Activated naive CD4-positive, alpha-beta T cell treated with anti-CD3 and anti-CD28 coated beads for 36 hours (primary cell): ENCODE measurements around the gene MICU1. TPM values are rescaled to one million over a fixed set of nuclear protein-coding genes. Genes with fewer than 3 reads are reported as not detected.
"Not testable (repeated sequence)": the region's sequence is repeated elsewhere in the genome, so short reads cannot be mapped to it uniquely, and the experiment has no call there.

Experiments
- CTCF ChIA-PET: fragments of 350-600 bp; sonication (Branson Sonifier 250); formaldehyde crosslinking; loops from one replicate; lab custom pipeline; 2021; ENCODE audit warnings: antibody characterized with exemption; lab: Charles Lee
- DNase-seq: peaks from one replicate; pipeline ENCODE4 v3.0.0-alpha.2; 2020
- H3K27ac Mint-ChIP-seq: one replicate; pipeline ENCODE4 v1.8.0; 2021; ENCODE audit warnings: mild to moderate bottlenecking, mixed read lengths
- H3K27me3 Mint-ChIP-seq: one replicate; pipeline ENCODE4 v1.8.0; 2021; ENCODE audit warnings: low read depth, mixed read lengths
- H3K36me3 Mint-ChIP-seq: one replicate; pipeline ENCODE4 v1.8.0; 2021; ENCODE audit warnings: low read depth, mixed read lengths
- H3K4me1 Mint-ChIP-seq: one replicate; pipeline ENCODE4 v1.8.0; 2021; ENCODE audit warnings: low read depth, mixed read lengths
- H3K4me3 Mint-ChIP-seq: one replicate; pipeline ENCODE4 v1.8.0; 2021; ENCODE audit warnings: mild to moderate bottlenecking, moderate library complexity, mixed read lengths
- H3K9me3 Mint-ChIP-seq: one replicate; pipeline ENCODE4 v1.8.0; 2021; ENCODE audit warnings: mixed read lengths
- intact Hi-C: fragments of 100-400 bp; cut with micrococcal nuclease; formaldehyde crosslinking; loops from one replicate; pipeline ENCODE4 v1.15.1; 2023
- total RNA-seq, 2 experiments: library from RNA; stranded (reverse); gene quantifications; one replicate each; pipeline ENCODE4 v1.2.3, GENCODE V29; 2021

The MICU1 gene
- total RNA-seq, 2 experiments from 2014 or later = 40.0 to 41.9 TPM

- intact Hi-C loops = no loop called here
- Mint-ChIP-seq H3K27me3 (no peaks in the 10 kb centered on the region), H3K36me3 (peaks cover 50% of the 10 kb centered on the region), H3K27ac (no peak overlapping the region), H3K9me3 (peaks cover 13% of the 10 kb centered on the region), H3K4me3 (no peak overlapping the region), H3K4me1 (no peaks in the 10 kb centered on the region)
- no peak for DNase-seq
- CTCF ChIA-PET = no interaction called here
Measured at GRCh38 chr10:72545546-72545945, 80.3 kb downstream of the MICU1 start.

GRCh38 chr10:72543855-72544254, 82.0 kb downstream of the MICU1 start:
- intact Hi-C loops, H3K27me3 Mint-ChIP-seq, CTCF ChIA-PET, DNase-seq, H3K4me3 Mint-ChIP-seq, H3K27ac Mint-ChIP-seq, H3K4me1 Mint-ChIP-seq: not testable (repeated sequence)
- Mint-ChIP-seq H3K9me3 (peaks cover 13% of the 10 kb centered on the region), H3K36me3 (peaks cover 44% of the 10 kb centered on the region)

GRCh38 chr10:72542396-72542815, 83.5 kb downstream of the MICU1 start:
- Mint-ChIP-seq H3K36me3 (peaks cover 41% of the 10 kb centered on the region), H3K27ac (no peak overlapping the region), H3K9me3 (peaks cover 13% of the 10 kb centered on the region), H3K4me1 (no peaks in the 10 kb centered on the region), H3K27me3 (no peaks in the 10 kb centered on the region), H3K4me3 (no peak overlapping the region)
- DNase-seq = no peak
- intact Hi-C loops = no loop called here
- CTCF ChIA-PET = no interaction called here

GRCh38 chr10:72541337-72541736, 84.5 kb downstream of the MICU1 start:
- Mint-ChIP-seq H3K36me3 (peaks cover 40% of the 10 kb centered on the region), H3K27ac (no peak overlapping the region), H3K4me3 (no peak overlapping the region), H3K27me3 (no peaks in the 10 kb centered on the region), H3K9me3 (peaks cover 13% of the 10 kb centered on the region), H3K4me1 (no peaks in the 10 kb centered on the region)
- no peak for DNase-seq
- CTCF ChIA-PET = no interaction called here
- intact Hi-C loops = no loop called here

GRCh38 chr10:72540193-72540807, 85.6 kb downstream of the MICU1 start:
- intact Hi-C loops = no loop called here
- no peak for DNase-seq
- H3K4me1 Mint-ChIP-seq = no peaks in the 10 kb centered on the region
- H3K9me3 Mint-ChIP-seq = peaks cover 13% of the 10 kb centered on the region
- CTCF ChIA-PET = interaction anchor here (0.7 kb wide), 1 partner anchor 69 kb away, joined by 4 read pairs; no protein-coding TSS in a partner anchor
- H3K36me3 Mint-ChIP-seq = peaks cover 35% of the 10 kb centered on the region
- H3K4me3 Mint-ChIP-seq = no peak overlapping the region
- H3K27ac Mint-ChIP-seq = no peak overlapping the region
- no peaks in the 10 kb centered on the region for H3K27me3 Mint-ChIP-seq

- CTCF ChIA-PET = no interaction called here
- Mint-ChIP-seq H3K36me3 (peaks cover 25% of the 10 kb centered on the region), H3K27ac (no peak overlapping the region), H3K4me1 (no peaks in the 10 kb centered on the region), H3K9me3 (peaks cover 13% of the 10 kb centered on the region), H3K27me3 (no peaks in the 10 kb centered on the region), H3K4me3 (no peak overlapping the region)
- DNase-seq = no peak
- intact Hi-C loops = no loop called here
Measured at GRCh38 chr10:72539137-72539536, 86.7 kb downstream of the MICU1 start.

- CTCF ChIA-PET = interaction anchor here (0.6 to 0.7 kb wide), 3 partner anchors 46 to 692 kb away, joined by 3 read pairs; no protein-coding TSS in a partner anchor
- Mint-ChIP-seq H3K27me3 (no peaks in the 10 kb centered on the region), H3K4me1 (no peaks in the 10 kb centered on the region), H3K36me3 (peaks cover 3% of the 10 kb centered on the region), H3K27ac (no peak overlapping the region), H3K4me3 (no peak overlapping the region), H3K9me3 (no peaks in the 10 kb centered on the region)
- DNase-seq = no peak
- intact Hi-C loops = no loop called here
Measured at GRCh38 chr10:72525689-72526088, 100.2 kb downstream of the MICU1 start.

- no peaks in the 10 kb centered on the region for H3K4me1 Mint-ChIP-seq
- no peaks in the 10 kb centered on the region for H3K9me3 Mint-ChIP-seq
- H3K36me3 Mint-ChIP-seq = peaks cover 3% of the 10 kb centered on the region
- no peak overlapping the region for H3K4me3 Mint-ChIP-seq
- DNase-seq = no peak
- H3K27ac Mint-ChIP-seq = no peak overlapping the region
- no peaks in the 10 kb centered on the region for H3K27me3 Mint-ChIP-seq
- CTCF ChIA-PET = interaction anchor here (0.7 kb wide), 1 partner anchor 46 kb away, joined by 3 read pairs; no protein-coding TSS in a partner anchor
- intact Hi-C loops = no loop called here
Measured at GRCh38 chr10:72525277-72525676, 100.6 kb downstream of the MICU1 start.

- Mint-ChIP-seq H3K4me1 (no peaks in the 10 kb centered on the region), H3K27ac (no peak overlapping the region), H3K36me3 (peaks cover 2% of the 10 kb centered on the region), H3K27me3 (no peaks in the 10 kb centered on the region), H3K9me3 (no peaks in the 10 kb centered on the region), H3K4me3 (no peak overlapping the region)
- CTCF ChIA-PET = no interaction called here
- intact Hi-C loops = no loop called here
- no peak for DNase-seq
Measured at GRCh38 chr10:72524489-72524888, 101.4 kb downstream of the MICU1 start.

- no peaks in the 10 kb centered on the region for H3K9me3 Mint-ChIP-seq
- H3K27me3 Mint-ChIP-seq = no peaks in the 10 kb centered on the region
- H3K4me3 Mint-ChIP-seq = no peak overlapping the region
- no peak overlapping the region for H3K27ac Mint-ChIP-seq
- no peaks in the 10 kb centered on the region for H3K4me1 Mint-ChIP-seq
- no peak for DNase-seq
- intact Hi-C loops = no loop called here
- CTCF ChIA-PET = no interaction called here
- no peaks in the 10 kb centered on the region for H3K36me3 Mint-ChIP-seq
Measured at GRCh38 chr10:72523932-72524396, 101.9 kb downstream of the MICU1 start.

GRCh38 chr10:72523062-72523461, 102.8 kb downstream of the MICU1 start:
- no peaks in the 10 kb centered on the region for H3K27me3 Mint-ChIP-seq

GRCh38 chr10:72517244-72517643, 108.6 kb downstream of the MICU1 start:
- intact Hi-C loops = no loop called here
- H3K9me3 Mint-ChIP-seq = peaks cover 13% of the 10 kb centered on the region
- H3K4me1 Mint-ChIP-seq = no peaks in the 10 kb centered on the region
- no peak overlapping the region for H3K4me3 Mint-ChIP-seq
- no peak overlapping the region for H3K27ac Mint-ChIP-seq
- DNase-seq = no peak
- peaks cover 7% of the 10 kb centered on the region for H3K36me3 Mint-ChIP-seq
- CTCF ChIA-PET = no interaction called here
- H3K27me3 Mint-ChIP-seq = no peaks in the 10 kb centered on the region

More at GRCh38 chr10:72523062-72523461, 102.8 kb downstream of the MICU1 start:
- no peak overlapping the region for H3K27ac Mint-ChIP-seq
- intact Hi-C loops = no loop called here
- no peak overlapping the region for H3K4me3 Mint-ChIP-seq
- no peaks in the 10 kb centered on the region for H3K9me3 Mint-ChIP-seq
- H3K4me1 Mint-ChIP-seq = no peaks in the 10 kb centered on the region
- DNase-seq = no peak
- no peaks in the 10 kb centered on the region for H3K36me3 Mint-ChIP-seq
- CTCF ChIA-PET = no interaction called here

- no peak for DNase-seq
- Mint-ChIP-seq H3K4me3 (no peak overlapping the region), H3K27me3 (no peaks in the 10 kb centered on the region)
Measured at GRCh38 chr10:72515455-72515854, 110.4 kb downstream of the MICU1 start.

More at GRCh38 chr10:72515455-72515854, 110.4 kb downstream of the MICU1 start:
- Mint-ChIP-seq H3K27ac (no peak overlapping the region), H3K36me3 (peaks cover 7% of the 10 kb centered on the region), H3K4me1 (no peaks in the 10 kb centered on the region), H3K9me3 (peaks cover 13% of the 10 kb centered on the region)
- CTCF ChIA-PET = no interaction called here
- intact Hi-C loops = no loop called here
